Fibroblast of lung (primary cell): ENCODE data around the gene SLC2A1.

Source experiments
- CTCF ChIP-seq, 2 donors: IDR thresholded peaks in 1 of 2; conservative IDR thresholded peaks in 1 of 2; 1 replicate in 1 of 2; 2 replicates in 1 of 2; pipeline ENCODE4 v1.5.1; 2011 to 2012; ENCODE audit warnings: low read length in 2 of 2, control low read depth in 1 of 2, inconsistent platforms in 1 of 2, low read depth in 1 of 2, mild to moderate bottlenecking in 1 of 2
- EZH2 ChIP-seq: IDR thresholded peaks from 2 replicates; pipeline ENCODE4 v1.5.1; 2012; ENCODE audit warnings: low read length, control low read depth, mild to moderate bottlenecking; ENCODE audit errors: missing control alignments

GRCh38 chr1:42973799-42974198 lies 15.1 kb upstream of the SLC2A1 start:
- TF ChIP-seq CTCF (conservative IDR thresholded peaks at IDR 0.05 in 1 of 2, IDR thresholded peaks at IDR 0.05 in 1 of 2; ENCODE audit: low read depth in 1 of 2, low read length in 2 of 2) = no peak
- TF ChIP-seq EZH2 = no peak
